HepG2 (cell line): Measurements from ENCODE around the gene COPS7A. TPM values are rescaled to one million over a fixed set of nuclear protein-coding genes. Genes with fewer than 3 reads are reported as not detected.

Experiments
- CCAR2 ChIP-seq: fragments of 200-400 bp; formaldehyde crosslinking; optimal IDR thresholded peaks from 2 replicates; pipeline ENCODE3; 2018; ENCODE audit warnings: low read depth, mild to moderate bottlenecking, low read length, moderate library complexity
- CERS6 ChIP-seq: sonication (generic); formaldehyde crosslinking; IDR thresholded peaks from 2 replicates; pipeline ENCODE4 v1.5.0; 2020; ENCODE audit warnings: missing genetic modification reagents
- CSRNP2 ChIP-seq: sonication (generic); formaldehyde crosslinking; conservative IDR thresholded peaks from 2 replicates; pipeline ENCODE4 v1.8.0; 2022; ENCODE audit warnings: low read depth, missing genetic modification reagents
- E2F1 ChIP-seq: sonication (generic); formaldehyde crosslinking; IDR thresholded peaks from 2 replicates; pipeline ENCODE4 v1.5.0; 2020; ENCODE audit warnings: missing genetic modification reagents
- GRHL1 ChIP-seq: sonication (generic); formaldehyde crosslinking; conservative IDR thresholded peaks from 2 replicates; pipeline ENCODE4 v1.8.0; 2022; ENCODE audit warnings: missing genetic modification reagents
- HNF4G ChIP-seq, 2 experiments: sonication (generic) in 1 of 2; formaldehyde crosslinking in 1 of 2; IDR thresholded peaks; 2 replicates each; pipeline versions ENCODE4 v1.4.0 to v1.6.1; 2011 to 2020; ENCODE audit warnings: borderline replicate concordance in 2 of 2, low read depth in 2 of 2, mild to moderate bottlenecking in 2 of 2, low read length in 1 of 2, missing genetic modification reagents in 1 of 2, moderate library complexity in 1 of 2
- JARID2 ChIP-seq: sonication (generic); formaldehyde crosslinking; IDR thresholded peaks from 2 replicates; pipeline ENCODE4 v1.8.1; 2023; ENCODE audit warnings: missing genetic modification reagents, inconsistent platforms; ENCODE audit not compliant: insufficient replicate concordance
- MAX ChIP-seq: IDR thresholded peaks from 2 replicates; pipeline ENCODE4 v1.6.1; 2012; ENCODE audit warnings: inconsistent platforms
- MIER2 ChIP-seq: IDR thresholded peaks from 2 replicates; pipeline ENCODE4 v1.6.1; 2016; ENCODE audit warnings: missing biosample characterization, missing genetic modification reagents
- PLSCR1 ChIP-seq: sonication (generic); formaldehyde crosslinking; IDR thresholded peaks from 2 replicates; pipeline ENCODE4 v1.5.0; 2020; ENCODE audit warnings: missing genetic modification reagents, mild to moderate bottlenecking, borderline replicate concordance
- RAD21 ChIP-seq: fragments of 450-650 bp; formaldehyde crosslinking; IDR thresholded peaks from 2 replicates; pipeline ENCODE4 v1.5.0; 2020; ENCODE audit warnings: mild to moderate bottlenecking
- SIN3B ChIP-seq: fragments of 150-350 bp; IDR thresholded peaks from 2 replicates; pipeline ENCODE4 v1.6.1; 2014; ENCODE audit warnings: low read length
- TBP ChIP-seq: sonication (generic); formaldehyde crosslinking; IDR thresholded peaks from 2 replicates; pipeline ENCODE4 v1.5.0; 2020; ENCODE audit warnings: missing genetic modification reagents
- ZBTB3 ChIP-seq: sonication (generic); formaldehyde crosslinking; IDR thresholded peaks from 2 replicates; pipeline ENCODE4 v1.4.0; 2020; ENCODE audit warnings: low read depth, mild to moderate bottlenecking, moderate library complexity, missing genetic modification reagents, borderline replicate concordance
- ZFP36L2 ChIP-seq: sonication (generic); formaldehyde crosslinking; IDR thresholded peaks from 2 replicates; pipeline ENCODE4 v1.4.0; 2020; ENCODE audit warnings: missing genetic modification reagents
- ZNF44 ChIP-seq: sonication (generic); formaldehyde crosslinking; IDR thresholded peaks from 2 replicates; pipeline ENCODE4 v1.5.1; 2020; ENCODE audit warnings: mild to moderate bottlenecking, missing genetic modification reagents
- ZNF468 ChIP-seq: sonication (generic); formaldehyde crosslinking; IDR thresholded peaks from 2 replicates; pipeline ENCODE4 v1.8.0; 2022; ENCODE audit warnings: mild to moderate bottlenecking, moderate library complexity, missing genetic modification reagents
- ZNF775 ChIP-seq: sonication (generic); formaldehyde crosslinking; IDR thresholded peaks from 2 replicates; pipeline ENCODE4 v1.4.0; 2020; ENCODE audit warnings: missing genetic modification reagents, mild to moderate bottlenecking, moderate library complexity, borderline replicate concordance
- ZNF776 ChIP-seq: sonication (generic); formaldehyde crosslinking; IDR thresholded peaks from 2 replicates; pipeline ENCODE4 v1.4.0; 2020; ENCODE audit warnings: mild to moderate bottlenecking, missing genetic modification reagents
- ZNF780A ChIP-seq: sonication (generic); formaldehyde crosslinking; IDR thresholded peaks from 2 replicates; pipeline ENCODE4 v1.8.0; 2022; ENCODE audit warnings: mild to moderate bottlenecking, missing genetic modification reagents, moderate library complexity
- ZNF781 ChIP-seq: sonication (generic); formaldehyde crosslinking; IDR thresholded peaks from 2 replicates; pipeline ENCODE4 v1.5.1; 2020; ENCODE audit warnings: borderline replicate concordance, mild to moderate bottlenecking, missing genetic modification reagents; ENCODE audit errors: not compliant biosample characterization
- ZNF879 ChIP-seq: sonication (generic); formaldehyde crosslinking; IDR thresholded peaks from 2 replicates; pipeline ENCODE4 v1.8.1; 2023; ENCODE audit warnings: missing genetic modification reagents
- polyA plus RNA-seq, 8 experiments: library from polyadenylated mRNA; depleted of rRNA in 3 of 8; stranded (reverse) in 7 of 8; unstranded in 1 of 8; fragments of >200 nt; fragmentation: Illumina TruSeq in 4 of 8; extraction: Trizol in 4 of 8; gene quantifications; 2 replicates each; pipeline versions ENCODE4 v1.2.1 to v1.2.3, GENCODE V29; 2011 to 2016; ENCODE audit warnings: low read depth in 4 of 8, missing spikeins in 1 of 8, mixed read lengths in 1 of 8; ENCODE audit not compliant: insufficient read depth in 1 of 8
- total RNA-seq, 5 experiments: library from RNA; depleted of rRNA; stranded (reverse); fragments of >200 nt; fragmentation: Illumina TruSeq; extraction: Trizol; gene quantifications; 2 replicates each; pipeline ENCODE4 v1.2.3, GENCODE V29; 2016; ENCODE audit warnings: low read depth in 1 of 5

COPS7A gene
- total and polyA plus RNA-seq, 2 of the 13 experiments (the other 11 are each of a cell fraction or from before 2014, with no cell fraction given), result 40.0 to 73.6 TPM

GRCh38 chr12:6723607-6724408 is at the start of gene COPS7A (continued):
- TF ChIP-seq CERS6 (no peak), ZNF776 (peak; percentile 95), E2F1 (peak; percentile 50; the same call in 1 of the 2 replicates), JARID2 (CRISPR knock-in tag) (no peak), ZNF468 (0 out of 2 replicates have a peak, but pooled peaks have one; percentile 73), GRHL1 (CRISPR knock-in tag) (no peak), ZBTB3 (CRISPR knock-in tag) (no peak), ZNF775 (CRISPR knock-in tag) (no peak), ZNF44 (CRISPR knock-in tag) (peak; percentile 76; the same call in 1 of the 2 replicates), HNF4G (IDR thresholded peaks at IDR 0.05; ENCODE audit: borderline replicate concordance, low read depth, low read length) (no peak), HNF4G (CRISPR knock-in tag; IDR thresholded peaks at IDR 0.05; ENCODE audit: borderline replicate concordance, low read depth) (no peak), ZNF780A (no peak), RAD21 (CRISPR knock-in tag) (peak; percentile 36; the same call in 1 of the 2 replicates), SIN3B (no peak), CSRNP2 (CRISPR knock-in tag) (no peak), ZNF781 (peak; percentile 94), ZNF879 (CRISPR knock-in tag) (no peak; the same call in none of the 2 replicates), MIER2 (CRISPR knock-in tag) (no peak), MAX (peak; percentile 99), TBP (CRISPR knock-in tag) (no peak), CCAR2 (peak; percentile 85), ZFP36L2 (CRISPR knock-in tag) (no peak), PLSCR1 (CRISPR knock-in tag) (no peak)
